Lower leg skin (tissue), 4 donors: ENCODE data around the gene SP100. TPM values are rescaled to one million over a fixed set of nuclear protein-coding genes. Genes with fewer than 3 reads are reported as not detected.

ENCODE experiments used
- DNase-seq, 2 donors: peaks; one replicate each; pipeline ENCODE4 v3.0.0-alpha.2; 2019; ENCODE audit warnings: low spot score in 2 of 2
- H3K4me3 ChIP-seq: fragments of 200-600 bp; sonication (generic); 2 replicates; pipeline ENCODE4 v1.5.1; 2017; ENCODE audit warnings: mild to moderate bottlenecking, low read depth; ENCODE audit not compliant: poor library complexity, severe bottlenecking
- CTCF ChIP-seq, 3 donors: fragments of 450-650 bp; IDR thresholded peaks; one replicate each; pipeline ENCODE4 v1.5.1; 2016; ENCODE audit warnings: antibody characterized with exemption in 3 of 3, mild to moderate bottlenecking in 3 of 3, moderate library complexity in 2 of 3
- POLR2A ChIP-seq, 2 donors: fragments of 450-650 bp; IDR thresholded peaks; one replicate each; pipeline ENCODE4 v1.6.1; 2016 to 2017; ENCODE audit warnings: antibody characterized with exemption in 2 of 2, mild to moderate bottlenecking in 1 of 2, moderate library complexity in 1 of 2
- WGBS, 2 donors: methylation state at CpG; one replicate each; pipeline ENCODE4 v1.1.5; 2018; 5-methylcytosine and 5-hydroxymethylcytosine counted together
- intact Hi-C: fragments of 100-400 bp; cut with DNase I; formaldehyde crosslinking; loops from one replicate; pipeline ENCODE4 v1.15.0; 2023; ENCODE audit warnings: low total_unique reads
- total RNA-seq, 4 donors: library from RNA; depleted of rRNA; stranded (reverse); fragments of >200 nt; gene quantifications; one replicate each; pipeline ENCODE4 v1.1.0, GENCODE V29; 2016

The SP100 gene
- total RNA-seq, 4 donors from 2014 or later = 48.1 to 74.6 (median 58.1) TPM

- no peak for DNase-seq
- WGBS, 2 donors = 36 to 42% methylated on average over 16 of the region's 16 CpGs
- peak overlapping the region; percentile 49 for H3K4me3 ChIP-seq
- intact Hi-C loops = no loop called here
- TF ChIP-seq POLR2A (IDR thresholded peaks at IDR 0.05) (no peak), CTCF (IDR thresholded peaks at IDR 0.05) (no peak)
Measured at GRCh38 chr2:230410861-230411569, 5.0 kb upstream of the SP100 start.

GRCh38 chr2:230411570-230412370, 4.2 kb upstream of the SP100 start:
- intact Hi-C loops = no loop called here
- peak; percentile 54 to 89 for DNase-seq
- 2% methylated on average over 47 to 54 of the region's 57 CpGs for whole genome bisulfite sequencing, 2 donors
- TF ChIP-seq POLR2A (IDR thresholded peaks at IDR 0.05) (no peak), CTCF (IDR thresholded peaks at IDR 0.05) (no peak)
- H3K4me3 ChIP-seq = peak overlapping the region; percentile 49

- TF ChIP-seq CTCF (IDR thresholded peaks at IDR 0.05) (no peak), POLR2A (IDR thresholded peaks at IDR 0.05) (no peak)
- 66 to 85% methylated on average over 3 of the region's 3 CpGs for WGBS, 2 donors
- intact Hi-C loops = no loop called here
- H3K4me3 ChIP-seq = peak overlapping the region; percentile 49
- DNase-seq = no peak
Measured at GRCh38 chr2:230412371-230412711, 3.7 kb upstream of the SP100 start.

GRCh38 chr2:230412846-230413245, 3.2 kb upstream of the SP100 start:
- H3K4me3 ChIP-seq = no peak overlapping the region
- intact Hi-C loops = no loop called here
- 88 to 94% methylated on average over 9 of the region's 9 CpGs for WGBS, 2 donors
- TF ChIP-seq CTCF (IDR thresholded peaks at IDR 0.05) = no peak
- no peak for TF ChIP-seq POLR2A (IDR thresholded peaks at IDR 0.05)
- no peak for DNase-seq

GRCh38 chr2:230413479-230413878, 2.5 kb upstream of the SP100 start:
- H3K4me3 ChIP-seq = no peak overlapping the region
- no peak for DNase-seq
- intact Hi-C loops = no loop called here
- 95 to 97% methylated on average over 3 of the region's 3 CpGs for WGBS, 2 donors
- TF ChIP-seq POLR2A (IDR thresholded peaks at IDR 0.05) (no peak), CTCF (IDR thresholded peaks at IDR 0.05) (no peak)
